CD4-positive, alpha-beta T cell (primary cell): ENCODE measurements around the gene PLK2. TPM values are rescaled to one million over a fixed set of nuclear protein-coding genes. Genes with fewer than 3 reads are reported as not detected.

ENCODE experiments used
- ATAC-seq: fragments of 200-7000 bp; cut with Tn5 transposase; one replicate; pipeline ENCODE4 v1.10.0; 2022; ENCODE audit warnings: mild to moderate bottlenecking; ENCODE audit not compliant: poor library complexity
- CTCF ChIA-PET: fragments of 350-600 bp; sonication (Branson Sonifier 250); formaldehyde crosslinking; loops from one replicate; lab custom pipeline; 2021; ENCODE audit warnings: antibody characterized with exemption, inconsistent platforms; lab: Charles Lee
- POLR2A ChIA-PET: fragments of 350-600 bp; sonication (Branson Sonifier 250); formaldehyde crosslinking; loops from one replicate; lab custom pipeline; 2021; ENCODE audit warnings: antibody characterized with exemption, inconsistent platforms; lab: Charles Lee
- DNase-seq, 14 experiments: peaks; one replicate each; pipeline ENCODE4 v3.0.0-alpha.2; 2013 to 2020; ENCODE audit warnings: mixed read lengths in 2 of 14
- H3K27ac ChIP-seq, 2 donors: one replicate each; pipeline versions ENCODE4 v1.5.1 to v1.7.0; 2013; ENCODE audit warnings: low read length in 2 of 2, low read depth in 1 of 2, mild to moderate bottlenecking in 1 of 2
- H3K27me3 ChIP-seq, 2 experiments: 1 replicate in 1 of 2; 2 replicates in 1 of 2; pipeline versions ENCODE4 v1.6.1 to v1.7.0; 2013; ENCODE audit warnings: low read length in 2 of 2, control low read depth in 1 of 2, mild to moderate bottlenecking in 1 of 2, moderate library complexity in 1 of 2; ENCODE audit not compliant: insufficient read depth in 2 of 2, control insufficient read depth in 1 of 2
- H3K36me3 ChIP-seq: one replicate; pipeline ENCODE4 v1.6.1; 2013; ENCODE audit warnings: low read length, control low read depth; ENCODE audit not compliant: insufficient read depth
- H3K4me1 ChIP-seq: one replicate; pipeline ENCODE4 v1.6.1; 2013; ENCODE audit warnings: low read length, control low read depth; ENCODE audit not compliant: insufficient read depth
- H3K4me3 ChIP-seq: one replicate; pipeline ENCODE4 v1.5.1; 2013; ENCODE audit warnings: mild to moderate bottlenecking, low read length, moderate library complexity
- H3K9me3 ChIP-seq, 2 experiments: 1 replicate in 1 of 2; 2 replicates in 1 of 2; pipeline versions ENCODE4 v1.6.1 to v1.7.0; 2013; ENCODE audit warnings: low read length in 2 of 2, mild to moderate bottlenecking in 2 of 2, control low read depth in 1 of 2, moderate library complexity in 1 of 2; ENCODE audit not compliant: control insufficient read depth in 1 of 2, insufficient read depth in 1 of 2
- H3K27ac Mint-ChIP-seq: one replicate; pipeline ENCODE4 v1.8.0; 2020; ENCODE audit warnings: mixed read lengths
- H3K27me3 Mint-ChIP-seq: one replicate; pipeline ENCODE4 v1.8.0; 2021; ENCODE audit warnings: mixed read lengths
- H3K36me3 Mint-ChIP-seq: one replicate; pipeline ENCODE4 v1.8.0; 2021; ENCODE audit warnings: low read depth, mixed read lengths
- H3K4me1 Mint-ChIP-seq: one replicate; pipeline ENCODE4 v1.8.0; 2021; ENCODE audit warnings: low read depth, mixed read lengths
- H3K4me3 Mint-ChIP-seq: one replicate; pipeline ENCODE4 v1.8.0; 2020; ENCODE audit warnings: mild to moderate bottlenecking, mixed read lengths
- H3K9me3 Mint-ChIP-seq: one replicate; pipeline ENCODE4 v1.8.0; 2020; ENCODE audit warnings: mixed read lengths
- CTCF ChIP-seq: fragments of 200-600 bp; IDR thresholded peaks from one replicate; pipeline ENCODE4 v1.8.0; 2022; ENCODE audit warnings: antibody characterized with exemption, mild to moderate bottlenecking
- intact Hi-C, 2 experiments: fragments of 100-400 bp; cut with DNase I in 1 of 2; cut with micrococcal nuclease in 1 of 2; formaldehyde crosslinking; loops; one replicate each; pipeline versions ENCODE4 v1.15.1 to v1.9.0; 2023 to 2025; cut with DNase I, micrococcal nuclease
- total RNA-seq, 174 experiments: library from RNA in 2 of 174; stranded (reverse) in 2 of 174; gene quantifications; one replicate each; pipeline ENCODE4 v1.2.3 and lab custom pipeline; 2021 to 2026

The PLK2 gene
- total RNA-seq, 2 experiments from 2014 or later: 57.2 to 59.7 TPM

DNA sequence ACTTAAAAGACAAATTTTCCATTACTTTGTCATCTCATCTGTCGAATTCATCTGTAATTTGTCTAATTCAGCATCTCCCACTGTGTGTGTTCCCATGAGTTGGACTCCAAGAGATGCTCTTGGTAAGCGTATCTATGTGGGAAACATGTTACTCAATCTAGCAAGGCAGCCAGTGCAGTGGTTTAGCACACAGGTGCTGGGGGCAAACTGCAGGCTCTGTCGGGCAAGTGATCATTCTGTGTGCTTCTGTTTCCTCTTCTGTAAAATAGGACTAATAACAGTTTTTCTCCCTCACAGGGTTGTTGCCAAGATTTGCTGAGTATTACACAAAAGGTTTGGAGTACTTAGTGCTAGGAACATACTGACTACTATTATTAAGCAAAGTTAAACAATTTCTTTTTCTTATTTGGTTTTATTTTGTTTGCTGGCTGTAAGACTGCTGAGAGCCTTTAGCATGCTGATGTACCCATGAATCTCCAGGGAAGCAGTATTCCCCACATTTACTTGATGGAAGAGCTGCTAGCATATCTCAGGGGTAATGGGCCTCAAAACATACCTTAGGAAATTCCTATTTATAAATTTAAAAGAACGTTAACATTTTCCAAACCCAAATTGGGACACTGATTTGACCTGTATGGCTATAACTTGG, 30.6 kb upstream of the PLK2 start:
- H3K9me3 ChIP-seq: no peaks in the 10 kb centered on the region
- H3K36me3 Mint-ChIP-seq: no peaks in the 10 kb centered on the region
- DNase-seq (no peak), ATAC-seq (no peak)
- POLR2A ChIA-PET: no interaction called here
- H3K4me1 ChIP-seq: no peaks in the 10 kb centered on the region
- intact Hi-C loops: no loop called here
- TF ChIP-seq CTCF: no peak
- no peaks in the 10 kb centered on the region for H3K9me3 Mint-ChIP-seq
- no peak overlapping the region for H3K4me3 Mint-ChIP-seq
- no peak overlapping the region for H3K4me3 ChIP-seq
- peaks cover 0 to 11% of the 10 kb centered on the region in 2 experiments for H3K27me3 ChIP-seq
- no peak overlapping the region for H3K27ac ChIP-seq
- no peak overlapping the region for H3K27ac Mint-ChIP-seq
- no peaks in the 10 kb centered on the region for H3K36me3 ChIP-seq
- H3K4me1 Mint-ChIP-seq: no peaks in the 10 kb centered on the region
- peaks cover 27% of the 10 kb centered on the region for H3K27me3 Mint-ChIP-seq
- CTCF ChIA-PET: no interaction called here

DNA sequence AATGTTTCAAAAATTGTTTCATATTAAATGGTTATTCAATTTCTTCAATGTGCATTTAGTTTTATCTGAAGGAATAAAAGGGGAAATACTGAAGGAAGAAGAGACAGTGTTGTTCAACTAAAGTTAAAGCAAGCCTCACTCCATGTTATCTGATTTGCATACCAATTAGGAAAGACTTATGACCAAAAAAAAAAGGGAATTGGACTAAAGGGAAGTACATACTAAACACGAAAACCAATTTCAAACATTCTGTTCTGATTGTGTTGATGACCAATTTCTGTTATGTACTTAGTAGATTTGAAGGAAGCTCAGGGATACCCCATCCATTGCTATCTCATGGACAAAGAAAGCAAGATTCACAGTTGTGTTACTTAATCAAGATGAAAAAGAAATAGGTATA, 26.4 kb upstream of the PLK2 start:
- H3K4me1 Mint-ChIP-seq: no peaks in the 10 kb centered on the region
- no peak overlapping the region for H3K27ac Mint-ChIP-seq
- no peaks in the 10 kb centered on the region for H3K36me3 Mint-ChIP-seq
- peaks cover 25% of the 10 kb centered on the region for H3K27me3 Mint-ChIP-seq
- Histone ChIP-seq H3K27ac (no peak overlapping the region), H3K9me3 (no peaks in the 10 kb centered on the region), H3K4me1 (no peaks in the 10 kb centered on the region), H3K36me3 (no peaks in the 10 kb centered on the region), H3K27me3 (peaks cover 0 to 11% of the 10 kb centered on the region in 2 experiments), H3K4me3 (no peak overlapping the region)
- ATAC-seq: no peak
- CTCF ChIA-PET: no interaction called here
- DNase-seq: peak in 2 of 14 experiments; percentile 5 to 8
- intact Hi-C loops: no loop called here
- no peak overlapping the region for H3K4me3 Mint-ChIP-seq
- TF ChIP-seq CTCF: no peak
- POLR2A ChIA-PET: no interaction called here
- H3K9me3 Mint-ChIP-seq: no peaks in the 10 kb centered on the region

GRCh38 chr5:58484505-58484904, 24.6 kb upstream of the PLK2 start:
- POLR2A ChIA-PET: no interaction called here
- TF ChIP-seq CTCF: no peak
- no peaks in the 10 kb centered on the region for H3K9me3 Mint-ChIP-seq
- H3K4me3 Mint-ChIP-seq: no peak overlapping the region
- H3K4me3 ChIP-seq: no peak overlapping the region
- no peaks in the 10 kb centered on the region for H3K4me1 Mint-ChIP-seq
- no peaks in the 10 kb centered on the region for H3K36me3 ChIP-seq
- intact Hi-C loops: no loop called here
- no peaks in the 10 kb centered on the region for H3K4me1 ChIP-seq
- DNase-seq (no peak), ATAC-seq (no peak)
- H3K27me3 Mint-ChIP-seq: peaks cover 16% of the 10 kb centered on the region
- H3K27ac Mint-ChIP-seq: no peak overlapping the region
- H3K9me3 ChIP-seq: no peaks in the 10 kb centered on the region
- no peaks in the 10 kb centered on the region for H3K27me3 ChIP-seq
- no peak overlapping the region for H3K27ac ChIP-seq
- no peaks in the 10 kb centered on the region for H3K36me3 Mint-ChIP-seq
- CTCF ChIA-PET: interaction anchor here (0.7 kb wide), 1 partner anchor 118 kb away, joined by 3 read pairs; no protein-coding TSS in a partner anchor
